PFSK-1 (cell line): ENCODE results near the gene SMAD4.

Source experiments
- FOXP2 ChIP-seq: optimal IDR thresholded peaks from 2 replicates; pipeline ENCODE3; 2011; ENCODE audit warnings: borderline replicate concordance, control low read depth, inconsistent platforms; ENCODE audit not compliant: insufficient read depth; ENCODE audit errors: extremely low read length, extremely low read depth
- POLR2AphosphoS5 ChIP-seq: IDR thresholded peaks from 2 replicates; pipeline ENCODE4 v1.6.1; 2012; ENCODE audit warnings: low read depth, mild to moderate bottlenecking, control low read depth, low read length, moderate library complexity
- SIN3A ChIP-seq: IDR thresholded peaks from 2 replicates; pipeline ENCODE4 v1.6.1; 2012; ENCODE audit warnings: mild to moderate bottlenecking, low read length, moderate library complexity, borderline replicate concordance; ENCODE audit not compliant: insufficient read depth
- TAF1 ChIP-seq: IDR thresholded peaks from 2 replicates; pipeline ENCODE4 v1.6.1; 2012; ENCODE audit warnings: low read length, control low read depth, borderline replicate concordance; ENCODE audit not compliant: insufficient read depth
- TF ChIP-seq, protein P1 (sequence below), 2 experiments: IDR thresholded peaks; 2 replicates each; pipeline versions ENCODE4 v1.6.1 to v1.8.0; 2011 to 2012; ENCODE audit warnings: low read depth in 2 of 2, low read length in 2 of 2, control low read depth in 1 of 2, inconsistent platforms in 1 of 2, mild to moderate bottlenecking in 1 of 2, moderate library complexity in 1 of 2; ENCODE audit not compliant: insufficient read depth in 1 of 2

DNA sequence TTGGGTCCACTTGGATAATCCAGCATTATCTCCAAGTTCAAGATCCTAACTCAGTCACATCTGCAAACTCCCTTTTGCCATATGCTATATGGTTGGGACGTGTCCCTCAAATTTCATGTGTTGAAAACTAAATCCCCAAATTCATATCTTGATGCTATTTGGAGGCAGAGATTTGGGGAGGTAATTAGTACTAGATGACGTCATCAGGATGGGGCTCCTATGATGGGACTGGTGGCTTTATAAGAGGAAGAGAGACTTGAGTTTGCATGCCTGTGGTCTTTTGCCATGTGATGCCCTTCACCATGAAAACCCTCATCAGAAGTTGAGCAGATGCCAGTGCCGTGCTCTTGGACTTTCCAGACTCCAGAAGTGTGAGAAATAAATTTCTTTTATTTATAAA, 16.8 kb upstream of the SMAD4 start:
- TF ChIP-seq, protein P1, sequence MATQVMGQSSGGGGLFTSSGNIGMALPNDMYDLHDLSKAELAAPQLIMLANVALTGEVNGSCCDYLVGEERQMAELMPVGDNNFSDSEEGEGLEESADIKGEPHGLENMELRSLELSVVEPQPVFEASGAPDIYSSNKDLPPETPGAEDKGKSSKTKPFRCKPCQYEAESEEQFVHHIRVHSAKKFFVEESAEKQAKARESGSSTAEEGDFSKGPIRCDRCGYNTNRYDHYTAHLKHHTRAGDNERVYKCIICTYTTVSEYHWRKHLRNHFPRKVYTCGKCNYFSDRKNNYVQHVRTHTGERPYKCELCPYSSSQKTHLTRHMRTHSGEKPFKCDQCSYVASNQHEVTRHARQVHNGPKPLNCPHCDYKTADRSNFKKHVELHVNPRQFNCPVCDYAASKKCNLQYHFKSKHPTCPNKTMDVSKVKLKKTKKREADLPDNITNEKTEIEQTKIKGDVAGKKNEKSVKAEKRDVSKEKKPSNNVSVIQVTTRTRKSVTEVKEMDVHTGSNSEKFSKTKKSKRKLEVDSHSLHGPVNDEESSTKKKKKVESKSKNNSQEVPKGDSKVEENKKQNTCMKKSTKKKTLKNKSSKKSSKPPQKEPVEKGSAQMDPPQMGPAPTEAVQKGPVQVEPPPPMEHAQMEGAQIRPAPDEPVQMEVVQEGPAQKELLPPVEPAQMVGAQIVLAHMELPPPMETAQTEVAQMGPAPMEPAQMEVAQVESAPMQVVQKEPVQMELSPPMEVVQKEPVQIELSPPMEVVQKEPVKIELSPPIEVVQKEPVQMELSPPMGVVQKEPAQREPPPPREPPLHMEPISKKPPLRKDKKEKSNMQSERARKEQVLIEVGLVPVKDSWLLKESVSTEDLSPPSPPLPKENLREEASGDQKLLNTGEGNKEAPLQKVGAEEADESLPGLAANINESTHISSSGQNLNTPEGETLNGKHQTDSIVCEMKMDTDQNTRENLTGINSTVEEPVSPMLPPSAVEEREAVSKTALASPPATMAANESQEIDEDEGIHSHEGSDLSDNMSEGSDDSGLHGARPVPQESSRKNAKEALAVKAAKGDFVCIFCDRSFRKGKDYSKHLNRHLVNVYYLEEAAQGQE (IDR thresholded peaks at IDR 0.05; ENCODE audit: insufficient read depth in 1 of 2, low read depth in 2 of 2, low read length in 2 of 2), result no peak
- TF ChIP-seq POLR2AphosphoS5, result no peak
- no peak for TF ChIP-seq SIN3A
- TF ChIP-seq TAF1, result no peak
- no peak for TF ChIP-seq FOXP2
